Astrocyte (in vitro differentiated cells and primary cell): ENCODE data around the gene NDST3.

Source experiments
- CTCF ChIP-seq: IDR thresholded peaks from 2 replicates; pipeline ENCODE4 v1.5.1; 2011; ENCODE audit warnings: low read depth, mild to moderate bottlenecking, inconsistent platforms, low read length, moderate library complexity; ENCODE audit not compliant: insufficient read depth
- EZH2 ChIP-seq: IDR thresholded peaks from 2 replicates; pipeline ENCODE4 v1.6.1; 2012; ENCODE audit warnings: mild to moderate bottlenecking, low read length, inconsistent platforms; ENCODE audit not compliant: insufficient read depth

GRCh38 chr4:118155516-118155915 lies 121.2 kb downstream of the NDST3 start:
- TF ChIP-seq CTCF = no peak
- no peak for TF ChIP-seq EZH2
